ENCODE data around the gene COL2A1.

The COL2A1 gene

DNA sequence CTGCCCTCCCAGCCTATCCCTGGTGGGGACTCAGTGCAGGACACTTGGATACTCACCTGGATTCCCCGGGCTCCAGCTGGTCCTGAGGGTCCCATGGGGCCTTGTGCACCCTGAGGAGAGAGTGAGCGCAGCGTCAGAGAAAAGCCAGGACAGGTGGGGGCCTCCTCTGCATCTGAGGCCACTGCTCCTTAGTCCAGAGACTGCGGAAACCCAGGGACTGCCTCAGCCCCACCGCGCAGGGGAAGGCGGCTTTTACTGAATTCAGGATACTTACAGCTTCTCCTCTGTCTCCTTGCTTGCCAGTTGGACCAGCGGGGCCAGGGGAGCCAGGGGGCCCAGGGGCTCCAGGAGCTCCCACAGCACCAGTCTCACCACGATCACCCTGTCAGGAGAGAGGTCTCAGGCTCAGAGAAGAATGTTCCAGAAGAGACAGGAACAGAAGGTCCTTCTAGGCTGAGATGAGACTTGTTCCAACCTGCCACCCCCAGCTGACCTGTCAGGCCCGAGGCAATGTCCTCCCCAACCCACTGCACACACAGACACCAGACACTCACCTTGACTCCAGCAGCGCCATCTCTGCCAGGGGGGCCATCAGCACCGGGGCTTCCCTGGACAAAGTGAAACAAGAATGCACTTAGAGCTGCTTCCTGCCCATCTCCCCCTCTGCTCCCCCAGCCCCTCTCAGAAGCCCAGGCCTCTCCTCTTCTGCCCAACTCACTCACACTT lies 27.1 kb downstream of the COL2A1 start:
- Mint-ChIP-seq H3K4me1 (no peaks in the 10 kb centered on the region), H3K4me3 (no peak overlapping the region), H3K27me3 (ENCODE audit: low read depth, poor library complexity) (peaks cover 3% of the 10 kb centered on the region), H3K27ac (no peak overlapping the region), H3K36me3 (ENCODE audit: low read depth) (peaks cover 71% of the 10 kb centered on the region), H3K9me3 (no peaks in the 10 kb centered on the region)
- TF ChIP-seq CTCF (IDR thresholded peaks at IDR 0.05) = no peak
- no peak for DNase-seq

GRCh38 chr12:47975816-47976215 lies 28.5 kb downstream of the COL2A1 start:
- Mint-ChIP-seq H3K9me3 (no peaks in the 10 kb centered on the region), H3K36me3 (ENCODE audit: low read depth) (peaks cover 67% of the 10 kb centered on the region), H3K4me1 (no peaks in the 10 kb centered on the region), H3K27ac (peak overlapping the region; percentile 68), H3K4me3 (no peak overlapping the region), H3K27me3 (ENCODE audit: low read depth, poor library complexity) (peaks cover 3% of the 10 kb centered on the region)
- no peak for TF ChIP-seq CTCF (IDR thresholded peaks at IDR 0.05)
- no peak for DNase-seq

DNA sequence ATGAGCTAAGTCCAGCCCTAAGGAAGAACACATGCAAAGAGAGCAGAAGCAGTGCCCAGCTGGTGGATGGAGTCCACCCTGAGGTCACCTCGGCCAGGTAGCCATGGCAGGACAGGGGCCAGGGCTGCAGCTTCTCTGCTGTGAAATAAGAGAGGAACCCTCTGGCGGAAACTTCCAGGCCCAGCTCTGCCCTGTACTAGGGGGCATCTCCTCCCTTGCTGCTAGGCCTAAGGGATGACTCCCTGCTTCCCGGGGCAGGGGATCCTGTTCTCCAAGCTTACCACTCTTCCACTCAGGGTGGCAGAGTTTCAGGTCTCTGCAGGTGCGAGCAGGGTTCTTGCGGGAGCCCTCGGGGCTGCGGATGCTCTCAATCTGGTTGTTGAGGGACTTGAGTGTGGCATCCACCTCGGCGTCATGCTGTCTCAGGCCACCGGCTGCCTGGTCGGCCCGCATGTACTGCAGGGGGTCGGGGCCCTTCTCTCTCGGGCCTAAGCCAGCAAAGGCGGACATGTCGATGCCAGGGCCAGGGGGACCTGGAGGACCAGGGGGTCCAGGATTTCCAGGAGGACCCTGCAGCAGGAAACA lies 29.1 kb downstream of the COL2A1 start:
- peaks cover 3% of the 10 kb centered on the region for H3K27me3 Mint-ChIP-seq (ENCODE audit: low read depth, poor library complexity)
- no peak for DNase-seq
- no peaks in the 10 kb centered on the region for H3K9me3 Mint-ChIP-seq
- no peaks in the 10 kb centered on the region for H3K4me1 Mint-ChIP-seq
- H3K36me3 Mint-ChIP-seq (ENCODE audit: low read depth) = peaks cover 60% of the 10 kb centered on the region
- TF ChIP-seq CTCF (IDR thresholded peaks at IDR 0.05) = no peak
- H3K27ac Mint-ChIP-seq = no peak overlapping the region
- H3K4me3 Mint-ChIP-seq = no peak overlapping the region

GRCh38 chr12:47973870-47974269 lies 30.4 kb downstream of the COL2A1 start:
- Mint-ChIP-seq H3K4me1 (no peaks in the 10 kb centered on the region), H3K27ac (peak overlapping the region; percentile 83), H3K4me3 (no peak overlapping the region), H3K27me3 (ENCODE audit: low read depth, poor library complexity) (peaks cover 3% of the 10 kb centered on the region), H3K36me3 (ENCODE audit: low read depth) (peaks cover 57% of the 10 kb centered on the region), H3K9me3 (no peaks in the 10 kb centered on the region)
- TF ChIP-seq CTCF (IDR thresholded peaks at IDR 0.05) = no peak
- no peak for DNase-seq

- Mint-ChIP-seq H3K9me3 (no peaks in the 10 kb centered on the region), H3K4me1 (no peaks in the 10 kb centered on the region), H3K27me3 (ENCODE audit: low read depth, poor library complexity) (peaks cover 3% of the 10 kb centered on the region), H3K27ac (peak overlapping the region; percentile 96), H3K4me3 (no peak overlapping the region), H3K36me3 (ENCODE audit: low read depth) (peaks cover 51% of the 10 kb centered on the region)
- TF ChIP-seq CTCF (IDR thresholded peaks at IDR 0.05) = no peak
- DNase-seq = no peak
These were observed 31.4 kb downstream of the COL2A1 start for GRCh38 chr12:47972895-47973294.

- Mint-ChIP-seq H3K9me3 (no peaks in the 10 kb centered on the region), H3K4me3 (no peak overlapping the region)
- no peak for TF ChIP-seq CTCF (IDR thresholded peaks at IDR 0.05)
These were observed 33.4 kb downstream of the COL2A1 start for GRCh38 chr12:47970843-47971242.

More at GRCh38 chr12:47970843-47971242, 33.4 kb downstream of the COL2A1 start:
- peaks cover 12% of the 10 kb centered on the region for H3K4me1 Mint-ChIP-seq
- peak overlapping the region; percentile 29 for H3K27ac Mint-ChIP-seq
- H3K27me3 Mint-ChIP-seq (ENCODE audit: low read depth, poor library complexity) = peaks cover 18% of the 10 kb centered on the region
- H3K36me3 Mint-ChIP-seq (ENCODE audit: low read depth) = peaks cover 48% of the 10 kb centered on the region
- DNase-seq = no peak
